ENCODE data around the gene RBBP8. TPM values are rescaled to one million over a fixed set of nuclear protein-coding genes. Genes with fewer than 3 reads are reported as not detected.

The RBBP8 gene
- total and polyA plus RNA-seq, 10 of the 15 experiments (the other 5 are each of a cell fraction or from before 2014, with no cell fraction given): 46.2 to 82.3 (median 68.7) TPM

DNA sequence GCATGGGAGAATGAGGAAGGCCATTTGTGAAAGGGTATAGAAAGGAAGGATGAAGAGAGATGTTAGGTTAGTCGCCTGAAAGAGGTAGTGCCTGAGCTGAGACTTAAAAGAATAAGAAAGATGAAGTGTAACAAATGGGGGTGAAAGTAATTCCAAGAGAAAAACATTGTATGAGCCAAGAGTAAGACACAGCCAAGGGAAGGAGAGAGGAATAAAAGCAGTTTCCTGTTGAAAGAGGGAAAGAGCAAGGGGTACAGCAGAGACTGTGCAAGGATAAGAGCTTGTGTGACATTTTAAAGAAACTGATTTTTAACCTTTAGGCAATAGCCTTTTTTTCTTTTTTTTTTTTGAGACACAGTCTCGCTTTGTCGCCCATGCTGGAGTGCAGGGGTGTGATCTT is 4.8 kb upstream of the RBBP8 start:
- Histone ChIP-seq H3K9ac (ENCODE audit: control insufficient read depth, insufficient read depth, low read length) (no peak overlapping the region), H4K20me1 (ENCODE audit: control insufficient read depth, insufficient read depth) (no peaks in the 10 kb centered on the region), H3K4me3 (no peak overlapping the region), H3K79me2 (ENCODE audit: control insufficient read depth, insufficient read depth, low read length) (peaks cover under 1% of the 10 kb centered on the region; the same call in 1 of the 2 replicates), H3K4me1 (ENCODE audit: control insufficient read depth, insufficient read depth, low read length) (peaks cover 6% of the 10 kb centered on the region), H3K27ac (ENCODE audit: control insufficient read depth, insufficient read depth) (no peak overlapping the region), H3K4me2 (ENCODE audit: control insufficient read depth, insufficient read depth) (no peak overlapping the region), H3K9me3 (replicated peaks; ENCODE audit: control insufficient read depth, insufficient read depth, low read length) (no peaks in the 10 kb centered on the region), H3K27me3 (replicated peaks in 1 of 2; ENCODE audit: control insufficient read depth in 2 of 2, insufficient read depth in 2 of 2, low read length in 1 of 2) (no peaks in the 10 kb centered on the region), H2AFZ (ENCODE audit: control insufficient read depth, low read depth, low read length) (no peak overlapping the region), H3K36me3 (ENCODE audit: control insufficient read depth in 2 of 2, insufficient read depth in 2 of 2, low read length in 1 of 2) (no peaks in the 10 kb centered on the region)
- FAIRE-seq (no peak), DNase-seq (ENCODE audit: low read depth, low spot score) (no peak), ATAC-seq (no peak)
- no peak for TF ChIP-seq CHD2 (IDR thresholded peaks at IDR 0.05; ENCODE audit: borderline replicate concordance, low read depth, low read length)
- TF ChIP-seq CHD4 (IDR thresholded peaks at IDR 0.05): no peak
- no peak for TF ChIP-seq TARDBP (IDR thresholded peaks at IDR 0.05; ENCODE audit: borderline replicate concordance)
- no peak for TF ChIP-seq BRCA1 (IDR thresholded peaks at IDR 0.05; ENCODE audit: low read depth, low read length)
- TF ChIP-seq GABPA (IDR thresholded peaks at IDR 0.05; ENCODE audit: low read depth): no peak
- TF ChIP-seq RB1 (IDR thresholded peaks at IDR 0.05; ENCODE audit: borderline replicate concordance): no peak
- TF ChIP-seq NFXL1 (IDR thresholded peaks at IDR 0.05; ENCODE audit: borderline replicate concordance): no peak
- no peak for TF ChIP-seq HDGF (IDR thresholded peaks at IDR 0.05)
- no peak for TF ChIP-seq NFYB (IDR thresholded peaks at IDR 0.05; ENCODE audit: insufficient read depth, low read depth, low read length)
- TF ChIP-seq MEF2A (IDR thresholded peaks at IDR 0.05; ENCODE audit: insufficient read depth, low read depth, low read length): no peak
- no peak for TF ChIP-seq ZNF384 (IDR thresholded peaks at IDR 0.05; ENCODE audit: borderline replicate concordance, low read depth, low read length)
- no peak for TF ChIP-seq POLR2A (IDR thresholded peaks at IDR 0.05; ENCODE audit: low read depth, low read length)
- no peak for TF ChIP-seq CTCF (IDR thresholded peaks at IDR 0.05 in 2 of 3, conservative IDR thresholded peaks at IDR 0.05 in 1 of 3; ENCODE audit: control insufficient read depth in 2 of 3, extremely low read depth in 1 of 3, insufficient read depth in 1 of 3, low read depth in 3 of 3, low read length in 3 of 3)
- TF ChIP-seq MYB (IDR thresholded peaks at IDR 0.05; ENCODE audit: borderline replicate concordance, low read depth, low read length): no peak
- TF ChIP-seq, protein P1, sequence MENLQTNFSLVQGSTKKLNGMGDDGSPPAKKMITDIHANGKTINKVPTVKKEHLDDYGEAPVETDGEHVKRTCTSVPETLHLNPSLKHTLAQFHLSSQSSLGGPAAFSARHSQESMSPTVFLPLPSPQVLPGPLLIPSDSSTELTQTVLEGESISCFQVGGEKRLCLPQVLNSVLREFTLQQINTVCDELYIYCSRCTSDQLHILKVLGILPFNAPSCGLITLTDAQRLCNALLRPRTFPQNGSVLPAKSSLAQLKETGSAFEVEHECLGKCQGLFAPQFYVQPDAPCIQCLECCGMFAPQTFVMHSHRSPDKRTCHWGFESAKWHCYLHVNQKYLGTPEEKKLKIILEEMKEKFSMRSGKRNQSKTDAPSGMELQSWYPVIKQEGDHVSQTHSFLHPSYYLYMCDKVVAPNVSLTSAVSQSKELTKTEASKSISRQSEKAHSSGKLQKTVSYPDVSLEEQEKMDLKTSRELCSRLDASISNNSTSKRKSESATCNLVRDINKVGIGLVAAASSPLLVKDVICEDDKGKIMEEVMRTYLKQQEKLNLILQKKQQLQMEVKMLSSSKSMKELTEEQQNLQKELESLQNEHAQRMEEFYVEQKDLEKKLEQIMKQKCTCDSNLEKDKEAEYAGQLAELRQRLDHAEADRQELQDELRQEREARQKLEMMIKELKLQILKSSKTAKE (IDR thresholded peaks at IDR 0.05; ENCODE audit: low read depth, poor library complexity, severe bottlenecking): no peak
- TF ChIP-seq NRF1 (conservative IDR thresholded peaks at IDR 0.05; ENCODE audit: low read depth, low read length): no peak
- ChIA-PET SMC1A (ENCODE audit: uncharacterized antibody, unreplicated experiment) (interaction anchor here (0.6 to 6.3 kb wide), 11 partner anchors 9 to 577 kb away, joined by 3 to 74 read pairs (median 9); no protein-coding TSS in a partner anchor), POLR2A (interaction anchor here (0.5 to 0.6 kb wide), 2 partner anchors 184 to 185 kb away, joined by 5 to 8 read pairs; no protein-coding TSS in a partner anchor), RAD21 (ENCODE audit: unreplicated experiment) (interaction anchor here (1.2 to 4.5 kb wide), 6 partner anchors 9 to 483 kb away, joined by 3 to 52 read pairs (median 6); no protein-coding TSS in a partner anchor), CTCF (interaction anchor here (0.6 to 6.3 kb wide), 17 partner anchors 9 to 483 kb away, joined by 3 to 103 read pairs (median 7); no protein-coding TSS in a partner anchor)
- intact Hi-C loops (cut with micrococcal nuclease; ENCODE audit: unreplicated experiment): no loop called here
- 80% methylated on average over 3 of the region's 3 CpGs for WGBS (ENCODE audit: insufficient coverage, insufficient replicate concordance, low lambda C conversion rate, missing lambda C conversion rate)
- BruUV-seq (replicated peaks): no TSS peak
- in situ Hi-C loops (cut with MboI): loop anchor here (25.0 kb wide), 1 partner anchor 1816 kb away; the partner anchor contains the start of gene ROCK1
